ENCODE results near the gene ANKRD55. TPM values are rescaled to one million over a fixed set of nuclear protein-coding genes. Genes with fewer than 3 reads are reported as not detected.
"Not testable (repeated sequence)": the region's sequence is repeated elsewhere in the genome, so short reads cannot be mapped to it uniquely, and the experiment has no call there.

ANKRD55 gene
- total RNA-seq, 1 donor from 2014 or later, result 0.49 TPM

DNA sequence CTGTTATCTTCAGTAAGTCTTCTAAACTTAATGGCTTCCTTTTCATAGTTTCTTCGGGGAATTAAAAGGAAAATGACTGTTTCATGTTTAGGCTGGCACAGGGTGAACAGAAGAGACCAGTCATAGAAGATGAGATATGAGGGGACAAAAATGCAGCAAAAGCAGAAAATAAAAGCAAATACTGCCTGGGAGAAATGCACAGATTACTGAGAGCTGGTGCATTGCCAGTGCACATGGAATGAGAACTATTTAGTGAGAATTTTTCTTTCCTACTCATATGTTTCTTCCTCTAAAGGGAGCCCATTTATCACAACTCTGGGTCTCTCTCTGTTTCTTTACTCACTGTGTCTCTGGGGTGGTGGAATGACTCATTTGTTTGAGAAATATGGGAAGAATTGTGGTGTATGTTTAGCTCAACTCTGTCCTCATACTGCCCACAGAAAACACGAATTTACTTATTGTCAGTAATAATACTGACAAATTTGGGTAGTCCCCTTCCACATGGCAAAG lies 25.9 kb upstream of the ANKRD55 start:
- Histone ChIP-seq H3K4me1 (peaks cover 5% of the 10 kb centered on the region), H3K27ac (no peak overlapping the region), H3K27me3 (no peaks in the 10 kb centered on the region), H3K36me3 (no peaks in the 10 kb centered on the region), H3K4me3 (no peak overlapping the region), H3K9me3 (no peaks in the 10 kb centered on the region)
- DNase-seq (no peak), ATAC-seq (peak; percentile 67)
- TF ChIP-seq, protein P1, sequence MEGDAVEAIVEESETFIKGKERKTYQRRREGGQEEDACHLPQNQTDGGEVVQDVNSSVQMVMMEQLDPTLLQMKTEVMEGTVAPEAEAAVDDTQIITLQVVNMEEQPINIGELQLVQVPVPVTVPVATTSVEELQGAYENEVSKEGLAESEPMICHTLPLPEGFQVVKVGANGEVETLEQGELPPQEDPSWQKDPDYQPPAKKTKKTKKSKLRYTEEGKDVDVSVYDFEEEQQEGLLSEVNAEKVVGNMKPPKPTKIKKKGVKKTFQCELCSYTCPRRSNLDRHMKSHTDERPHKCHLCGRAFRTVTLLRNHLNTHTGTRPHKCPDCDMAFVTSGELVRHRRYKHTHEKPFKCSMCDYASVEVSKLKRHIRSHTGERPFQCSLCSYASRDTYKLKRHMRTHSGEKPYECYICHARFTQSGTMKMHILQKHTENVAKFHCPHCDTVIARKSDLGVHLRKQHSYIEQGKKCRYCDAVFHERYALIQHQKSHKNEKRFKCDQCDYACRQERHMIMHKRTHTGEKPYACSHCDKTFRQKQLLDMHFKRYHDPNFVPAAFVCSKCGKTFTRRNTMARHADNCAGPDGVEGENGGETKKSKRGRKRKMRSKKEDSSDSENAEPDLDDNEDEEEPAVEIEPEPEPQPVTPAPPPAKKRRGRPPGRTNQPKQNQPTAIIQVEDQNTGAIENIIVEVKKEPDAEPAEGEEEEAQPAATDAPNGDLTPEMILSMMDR (IDR thresholded peaks at IDR 0.05), result no peak
- intact Hi-C loops (cut with DNase I), result no loop called here

- H3K4me3 ChIP-seq; intact Hi-C loops (cut with DNase I); H3K36me3 ChIP-seq; DNase-seq; H3K4me1 ChIP-seq; H3K27me3 ChIP-seq; H3K9me3 ChIP-seq; ATAC-seq; H3K27ac ChIP-seq: not testable (repeated sequence)
These were observed 24.8 kb upstream of the ANKRD55 start for GRCh38 chr5:56257763-56258529.

DNA sequence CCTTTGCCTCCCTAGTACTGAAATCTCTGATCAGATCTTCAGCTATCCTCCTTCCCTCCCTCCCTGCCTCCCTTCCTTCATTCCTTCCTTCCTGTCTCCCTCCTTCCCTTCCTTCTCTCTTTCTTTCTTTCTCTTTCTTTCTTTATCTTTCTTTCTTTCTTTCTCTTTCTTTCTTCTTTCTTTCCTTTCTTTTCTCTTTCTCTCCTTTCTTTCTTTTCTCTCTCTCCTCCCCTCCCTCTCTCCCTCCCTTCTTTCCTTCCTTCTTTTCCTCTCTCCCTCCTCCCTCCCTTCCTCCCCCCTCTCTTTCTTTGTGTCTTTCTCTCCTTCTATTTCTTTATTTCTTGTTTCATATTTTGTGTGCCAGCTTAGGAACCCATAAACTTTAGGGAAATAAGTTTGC lies 23.9 kb upstream of the ANKRD55 start:
- no peaks in the 10 kb centered on the region for H3K27me3 ChIP-seq
- no peak overlapping the region for H3K27ac ChIP-seq
- no peak for DNase-seq
- H3K9me3 ChIP-seq, result no peaks in the 10 kb centered on the region
- intact Hi-C loops (cut with DNase I), result no loop called here
- H3K36me3 ChIP-seq, result no peaks in the 10 kb centered on the region
- peaks cover 5% of the 10 kb centered on the region for H3K4me1 ChIP-seq
- TF ChIP-seq, protein P1 (IDR thresholded peaks at IDR 0.05), result no peak
- ATAC-seq, result no peak
- H3K4me3 ChIP-seq, result no peak overlapping the region

DNA sequence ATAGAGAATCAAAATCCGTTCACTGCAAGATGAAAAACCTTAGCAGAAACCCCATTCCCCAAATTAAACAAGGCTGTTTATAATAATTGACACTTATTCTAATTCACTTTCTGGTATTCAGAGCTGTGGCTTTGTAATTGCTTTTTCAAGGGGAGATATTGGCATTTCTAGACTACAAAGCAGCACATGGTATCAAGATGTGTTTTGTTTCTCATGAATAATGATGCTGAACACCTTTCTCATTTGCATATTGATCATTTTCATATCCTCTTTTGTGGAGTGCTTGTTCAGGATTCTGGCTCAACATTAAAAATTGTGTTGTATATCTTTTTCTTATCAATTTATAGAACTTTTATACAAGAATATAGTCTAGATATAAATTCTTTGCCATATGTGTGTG lies 22.4 kb upstream of the ANKRD55 start:
- intact Hi-C loops (cut with DNase I), result no loop called here
- TF ChIP-seq, protein P1 (IDR thresholded peaks at IDR 0.05), result no peak
- ATAC-seq (no peak), DNase-seq (no peak)
- Histone ChIP-seq H3K4me3 (no peak overlapping the region), H3K27ac (no peak overlapping the region), H3K36me3 (no peaks in the 10 kb centered on the region), H3K4me1 (peaks cover 5% of the 10 kb centered on the region), H3K27me3 (no peaks in the 10 kb centered on the region), H3K9me3 (no peaks in the 10 kb centered on the region)

- Histone ChIP-seq H3K27me3 (no peaks in the 10 kb centered on the region), H3K4me1 (no peaks in the 10 kb centered on the region), H3K9me3 (no peaks in the 10 kb centered on the region), H3K4me3 (no peak overlapping the region), H3K36me3 (no peaks in the 10 kb centered on the region), H3K27ac (no peak overlapping the region)
- TF ChIP-seq, protein P1 (IDR thresholded peaks at IDR 0.05), result no peak
- no peak for ATAC-seq
- intact Hi-C loops (cut with DNase I), result no loop called here
- no peak for DNase-seq
These were observed 20.8 kb upstream of the ANKRD55 start for GRCh38 chr5:56253924-56254323.

DNA sequence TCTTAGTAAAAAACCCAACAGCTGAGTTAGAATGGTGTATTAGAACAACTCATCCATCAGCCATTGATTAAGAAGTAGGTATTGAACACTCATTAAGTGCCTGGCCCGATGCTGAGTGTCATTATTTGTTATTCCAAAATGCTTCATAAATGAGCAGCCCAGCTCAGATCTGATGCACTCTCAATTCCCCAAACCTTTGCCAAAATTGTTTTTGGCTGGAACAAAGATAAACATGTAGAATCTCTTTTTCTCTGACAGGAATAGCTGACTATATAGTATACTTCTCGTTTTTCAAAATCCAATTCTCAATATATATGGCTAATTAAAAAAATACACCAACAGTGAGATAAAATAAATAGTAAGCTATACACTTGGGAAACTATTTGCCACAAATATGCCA lies 20.0 kb upstream of the ANKRD55 start:
- Histone ChIP-seq H3K9me3 (no peaks in the 10 kb centered on the region), H3K4me3 (no peak overlapping the region), H3K27me3 (no peaks in the 10 kb centered on the region), H3K27ac (no peak overlapping the region), H3K4me1 (no peaks in the 10 kb centered on the region), H3K36me3 (no peaks in the 10 kb centered on the region)
- intact Hi-C loops (cut with DNase I), result no loop called here
- no peak for ATAC-seq
- no peak for DNase-seq
- TF ChIP-seq, protein P1 (IDR thresholded peaks at IDR 0.05), result no peak

Measured in upper lobe of right lung (tissue), 1 donor.